Left lung (tissue), 10 donors: ENCODE measurements around the gene RLF. TPM values are rescaled to one million over a fixed set of nuclear protein-coding genes. Genes with fewer than 3 reads are reported as not detected.

Experiments
- ATAC-seq: fragments of 200-7000 bp; cut with Tn5 transposase; one replicate; pipeline ENCODE4 v1.9.1; 2020; ENCODE audit warnings: moderate library complexity
- DNase-seq, 4 donors: peaks; one replicate each; pipeline ENCODE4 v3.0.0-alpha.2; 2013 to 2020
- H3K27ac ChIP-seq, 2 donors: fragments of 200-600 bp; sonication (generic) in 1 of 2; one replicate each; pipeline versions ENCODE4 v1.5.0 to v1.8.0; 2020 to 2021
- H3K27me3 ChIP-seq, 2 donors: fragments of 200-600 bp; sonication (generic) in 1 of 2; one replicate each; pipeline versions ENCODE4 v1.5.0 to v1.8.0; 2020 to 2021
- H3K36me3 ChIP-seq, 2 donors: fragments of 200-600 bp; sonication (generic) in 1 of 2; one replicate each; pipeline versions ENCODE4 v1.5.0 to v1.8.0; 2020 to 2021
- H3K4me1 ChIP-seq, 2 donors: fragments of 200-600 bp; one replicate each; pipeline ENCODE4 v1.8.0; 2021
- H3K4me3 ChIP-seq, 2 donors: fragments of 200-600 bp; sonication (generic) in 1 of 2; one replicate each; pipeline versions ENCODE4 v1.5.0 to v1.8.0; 2020 to 2021; ENCODE audit warnings: mild to moderate bottlenecking in 1 of 2
- H3K9me3 ChIP-seq, 2 donors: fragments of 200-600 bp; sonication (generic) in 1 of 2; one replicate each; pipeline versions ENCODE4 v1.5.0 to v1.8.0; 2020 to 2021
- CTCF ChIP-seq, 2 donors: fragments of 200-600 bp; sonication (generic) in 1 of 2; IDR thresholded peaks; one replicate each; pipeline versions ENCODE4 v1.5.0 to v1.8.0; 2021; ENCODE audit warnings: antibody characterized with exemption in 2 of 2
- intact Hi-C, 2 donors: fragments of 100-400 bp; cut with DNase I; formaldehyde crosslinking; loops; one replicate each; pipeline versions ENCODE4 v1.11.2 to v1.14.2; 2022
- polyA plus RNA-seq, 6 donors: library from polyadenylated mRNA; unstranded; fragments of 120-200 nt; gene quantifications; one replicate each; pipeline ENCODE4 v1.2.1, GENCODE V29; 2013; ENCODE audit not compliant: insufficient read length in 6 of 6
- total RNA-seq, 2 donors: library from RNA; stranded (reverse); fragmentation: NEBNext Ultra II Directional; extraction: Animal tissue kit (Norgen Biotek cat#: 25700); gene quantifications; one replicate each; pipeline ENCODE4 v1.2.1, GENCODE V29; 2021
- donor health status: DM: no; HTN: yes; CAD: no.
- donor health status: DM: no; HTN: no; CAD: no.

The RLF gene
- total and polyA plus RNA-seq, 8 donors, result 11.2 to 34.4 (median 24.6) TPM

DNA sequence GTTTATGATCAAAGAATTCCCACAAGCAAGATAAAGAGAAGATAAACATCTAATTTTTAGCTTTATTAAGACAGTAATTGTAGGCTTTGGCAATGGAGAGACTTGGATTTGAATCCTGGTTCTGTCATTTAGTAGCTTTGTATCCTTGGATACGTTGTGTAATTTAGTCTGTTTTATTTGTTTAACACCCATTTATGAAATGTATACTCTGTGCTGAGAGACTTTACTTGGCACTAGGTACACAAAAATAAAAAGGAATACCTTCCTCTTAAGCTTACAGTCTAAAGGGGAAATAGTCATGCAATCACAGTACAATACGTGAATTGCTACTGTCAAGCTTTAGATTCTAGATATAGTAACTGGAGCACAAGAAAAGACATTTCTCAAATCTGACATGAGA, 120.7 kb downstream of the RLF start:
- ATAC-seq, result peak; percentile 82
- no peak for DNase-seq

More for the DNA sequence above, 120.7 kb downstream of the RLF start:
- intact Hi-C loops, result no loop called here
- Histone ChIP-seq H3K27me3 (no peaks in the 10 kb centered on the region), H3K4me1 (no peaks in the 10 kb centered on the region), H3K36me3 (peaks cover 0 to 67% of the 10 kb centered on the region in 2 donors), H3K27ac (no peak overlapping the region), H3K9me3 (no peaks in the 10 kb centered on the region), H3K4me3 (no peak overlapping the region)
- TF ChIP-seq CTCF (IDR thresholded peaks at IDR 0.05), result no peak

Other genes with a start within 250 kb of the RLF start
- 100 to 1,000 TPM in 1 of 2 donors, 10 to 100 TPM in 1; 98.0 to 114 TPM for gene MFSD2A, start 206.2 kb upstream of the RLF start, total RNA-seq
- 100 to 1,000 TPM in 5 of 6 donors, 10 to 100 TPM in 1; 56.3 to 214 (median 173) TPM for gene MFSD2A, start 206.2 kb upstream of the RLF start, polyA plus RNA-seq
- 100 to 1,000 TPM; 366 to 501 TPM for gene CAP1, start 120.7 kb upstream of the RLF start, total RNA-seq
- gene CAP1, start 120.7 kb upstream of the RLF start, polyA plus RNA-seq, result 100 to 1,000 TPM; 150 to 178 (median 157) TPM
- 100 to 1,000 TPM; 164 to 195 TPM for gene PPT1, start 64.1 kb upstream of the RLF start, total RNA-seq
- 100 to 1,000 TPM in 2 of 6 donors, 10 to 100 TPM in 4; 87.3 to 112 (median 97.4) TPM for gene PPT1, start 64.1 kb upstream of the RLF start, polyA plus RNA-seq
- under 1 TPM in 1 of 2 donors, not detected in 1; 0.55 TPM for gene TMCO2, start 86.5 kb downstream of the RLF start, total RNA-seq
- gene TMCO2, start 86.5 kb downstream of the RLF start, polyA plus RNA-seq, result not detected
- 10 to 100 TPM; 54.5 to 57.2 TPM for gene ZMPSTE24, start 96.8 kb downstream of the RLF start, total RNA-seq
- 10 to 100 TPM; 38.7 to 49.3 (median 43.7) TPM for gene ZMPSTE24, start 96.8 kb downstream of the RLF start, polyA plus RNA-seq
- gene COL9A2, start 155.9 kb downstream of the RLF start, total RNA-seq, result 1 to 10 TPM; 1.1 to 3.4 TPM
- gene COL9A2, start 155.9 kb downstream of the RLF start, polyA plus RNA-seq, result 10 to 100 TPM; 17.1 to 29.7 (median 22.7) TPM
- 10 to 100 TPM; 39.8 to 77.3 TPM for gene SMAP2, start 212.3 kb downstream of the RLF start, total RNA-seq
- 10 to 100 TPM; 22.1 to 26.6 (median 24.3) TPM for gene SMAP2, start 212.3 kb downstream of the RLF start, polyA plus RNA-seq